Endothelial cell of umbilical vein (primary cell): ENCODE results near the gene PIMREG. TPM values are rescaled to one million over a fixed set of nuclear protein-coding genes. Genes with fewer than 3 reads are reported as not detected.

ENCODE experiments used
- BruUV-seq: library from RNA; stranded (reverse); fragments of 400-500 nt; replicated peaks from 2 replicates; lab custom pipeline; 2021; lab: Mats Ljungman, UMichigan
- CTCF ChIA-PET: fragments of 300-600, 350-600 bp; sonication (Branson Sonifier 250); formaldehyde crosslinking; loops from one replicate; lab custom pipeline; 2021; ENCODE audit warnings: antibody characterized with exemption, inconsistent platforms; lab: Charles Lee
- POLR2A ChIA-PET: fragments of 300-600, 350-600 bp; sonication (Branson Sonifier 250); formaldehyde crosslinking; loops from one replicate; lab custom pipeline; 2021; ENCODE audit warnings: antibody characterized with exemption, inconsistent platforms; lab: Charles Lee
- DNase-seq: peaks from one replicate; pipeline ENCODE4 v3.0.0-alpha.2; 2011; ENCODE audit warnings: low read depth, low spot score
- FAIRE-seq: peaks from 2 replicates; lab custom pipeline; 2011; peaks lifted over from hg19 to GRCh38; lab: Jason Lieb, UNC
- H2AFZ ChIP-seq: 2 replicates; pipeline ENCODE4 v1.6.0; 2012; ENCODE audit warnings: low read depth, low read length, control low read depth, inconsistent platforms
- H3K27ac ChIP-seq: 2 replicates; pipeline ENCODE4 v1.5.1; 2011; ENCODE audit warnings: low read depth, mild to moderate bottlenecking, control low read depth, low read length, moderate library complexity; ENCODE audit not compliant: insufficient read depth
- H3K27me3 ChIP-seq, 2 experiments: 2 replicates each; pipeline versions ENCODE4 v1.6.0 to v1.6.1; 2011; ENCODE audit warnings: low read length in 2 of 2, mixed read lengths in 1 of 2; ENCODE audit not compliant: control insufficient read depth in 2 of 2, insufficient read depth in 2 of 2
- H3K36me3 ChIP-seq, 2 experiments: 2 replicates in 1 of 2; 3 replicates in 1 of 2; pipeline ENCODE4 v1.5.1; 2011; ENCODE audit warnings: low read length in 2 of 2, mild to moderate bottlenecking in 1 of 2, moderate library complexity in 1 of 2; ENCODE audit not compliant: control insufficient read depth in 2 of 2, insufficient read depth in 2 of 2; ENCODE audit errors: extremely low read depth in 1 of 2
- H3K4me1 ChIP-seq: 3 replicates; pipeline ENCODE4 v1.5.1; 2011; ENCODE audit warnings: mild to moderate bottlenecking, low read length; ENCODE audit not compliant: control insufficient read depth, insufficient read depth; ENCODE audit errors: extremely low read depth
- H3K4me2 ChIP-seq: 2 replicates; pipeline ENCODE4 v1.6.1; 2011; ENCODE audit warnings: low read length, control low read depth, mixed read lengths; ENCODE audit not compliant: insufficient read depth
- H3K4me3 ChIP-seq, 3 experiments: fragments of 200-600 bp in 1 of 3; sonication (generic), shearing (Covaris generic) in 1 of 3; replicated peaks in 1 of 3; 2 replicates each; pipeline ENCODE4 v1.5.1; 2011 to 2016; ENCODE audit warnings: control low read depth in 3 of 3, low read length in 3 of 3, mild to moderate bottlenecking in 2 of 3, inconsistent platforms in 1 of 3, low read depth in 1 of 3, moderate library complexity in 1 of 3; ENCODE audit not compliant: insufficient read depth in 1 of 3
- H3K79me2 ChIP-seq: 2 replicates; pipeline ENCODE4 v1.6.0; 2012; ENCODE audit warnings: low read length, inconsistent platforms; ENCODE audit not compliant: control insufficient read depth, insufficient read depth
- H3K9ac ChIP-seq: replicated peaks from 2 replicates; pipeline ENCODE3; 2011; ENCODE audit warnings: low read length, control low read depth; ENCODE audit not compliant: insufficient read depth; ENCODE audit errors: extremely low read depth
- H3K9me1 ChIP-seq: replicated peaks from 3 replicates; pipeline ENCODE4 v1.6.0; 2011; ENCODE audit warnings: mild to moderate bottlenecking, low read length; ENCODE audit not compliant: control insufficient read depth, insufficient read depth; ENCODE audit errors: extremely low read depth
- H3K9me3 ChIP-seq: replicated peaks from 2 replicates; pipeline ENCODE4 v1.5.1; 2012; ENCODE audit warnings: low read length, inconsistent platforms; ENCODE audit not compliant: control insufficient read depth, insufficient read depth
- H4K20me1 ChIP-seq: replicated peaks from 2 replicates; pipeline ENCODE3; 2011; ENCODE audit warnings: mild to moderate bottlenecking, low read length; ENCODE audit not compliant: control insufficient read depth, insufficient read depth; ENCODE audit errors: extremely low read depth
- EZH2 ChIP-seq: IDR thresholded peaks from 2 replicates; pipeline ENCODE4 v1.6.1; 2012; ENCODE audit warnings: borderline replicate concordance, low read depth, mild to moderate bottlenecking, moderate library complexity, low read length, inconsistent platforms; ENCODE audit not compliant: severe bottlenecking
- FOS ChIP-seq: IDR thresholded peaks from 2 replicates; pipeline ENCODE4 v1.6.1; 2011; ENCODE audit warnings: mild to moderate bottlenecking, low read length, moderate library complexity, borderline replicate concordance; ENCODE audit not compliant: insufficient read depth
- GATA2 ChIP-seq: IDR thresholded peaks from 2 replicates; pipeline ENCODE4 v1.7.0; 2011; ENCODE audit warnings: low read depth, mild to moderate bottlenecking, moderate library complexity, mixed read lengths, low read length; ENCODE audit not compliant: insufficient read length, insufficient read depth
- JUN ChIP-seq: IDR thresholded peaks from 2 replicates; pipeline ENCODE4 v1.6.1; 2011; ENCODE audit warnings: borderline replicate concordance, low read depth; ENCODE audit not compliant: insufficient read length, insufficient read depth
- MAX ChIP-seq: IDR thresholded peaks from 2 replicates; pipeline ENCODE4 v1.6.1; 2011; ENCODE audit not compliant: insufficient read depth, insufficient read length
- MYC ChIP-seq: IDR thresholded peaks from one replicate; pipeline ENCODE4 v1.6.1; 2011; ENCODE audit warnings: mild to moderate bottlenecking, low read depth, low read length
- POLR2A ChIP-seq: IDR thresholded peaks from 2 replicates; pipeline ENCODE4 v1.6.1; 2012; ENCODE audit warnings: low read depth, mild to moderate bottlenecking, control low read depth, low read length
- POLR2AphosphoS5 ChIP-seq: IDR thresholded peaks from 2 replicates; pipeline ENCODE4 v1.6.1; 2012; ENCODE audit warnings: low read depth, mild to moderate bottlenecking, control low read depth, low read length, moderate library complexity; ENCODE audit not compliant: insufficient read depth
- dilution Hi-C: fragments of 300-500 bp; cut with MboI; formaldehyde crosslinking; loops from one replicate; pipeline ENCODE4 v1.15.0; 2019; ENCODE audit warnings: low sequenced_read_pairs; ENCODE audit not compliant: extremely low pct_ligation_motif_present
- intact Hi-C: fragments of 100-400 bp; cut with micrococcal nuclease; formaldehyde crosslinking; loops from one replicate; pipeline ENCODE4 v1.10.0; 2022
- polyA plus RNA-seq, 4 experiments: library from polyadenylated mRNA; depleted of rRNA in 3 of 4; stranded (reverse) in 3 of 4; unstranded in 1 of 4; fragments of >200 nt; gene quantifications; 2 replicates each; pipeline versions ENCODE4 v1.2.1 to v1.2.3, GENCODE V29; 2011 to 2012; ENCODE audit warnings: missing spikeins in 1 of 4
- total RNA-seq: library from RNA; stranded (reverse); gene quantifications from 2 replicates; pipeline ENCODE4 v1.2.3, GENCODE V29; 2021
- TF ChIP-seq, protein P1 (sequence below), 2 donors: IDR thresholded peaks; 1 replicate in 1 of 2; 2 replicates in 1 of 2; pipeline ENCODE4 v1.5.1; 2011; ENCODE audit warnings: low read length in 2 of 2, mild to moderate bottlenecking in 2 of 2, moderate library complexity in 2 of 2, control low read depth in 1 of 2, inconsistent platforms in 1 of 2, low read depth in 1 of 2; ENCODE audit not compliant: insufficient read depth in 1 of 2; ENCODE audit errors: extremely low read depth in 1 of 2

PIMREG gene
- total and polyA plus RNA-seq, 2 donors (not counting 3 experiments of a cell fraction or from before 2014, with no cell fraction given) = 26.3 to 37.7 TPM

- no TSS peak for BruUV-seq
- H3K9me1 ChIP-seq = no peaks in the 10 kb centered on the region
- peaks cover 0 to 3% of the 10 kb centered on the region in 2 experiments for H3K27me3 ChIP-seq
- intact Hi-C loops (no loop called here), dilution Hi-C loops (no loop called here)
- no peak overlapping the region for H3K27ac ChIP-seq
- no peak overlapping the region for H3K9ac ChIP-seq
- TF ChIP-seq EZH2 = peak; percentile 32
- TF ChIP-seq GATA2 = no peak
- H3K36me3 ChIP-seq = no peaks in the 10 kb centered on the region
- peak overlapping the region; percentile 10 for H3K4me2 ChIP-seq
- CTCF ChIA-PET = interaction anchor here (1.2 to 1.9 kb wide), 2 partner anchors 18 to 20 kb away, joined by 4 to 6 read pairs; no protein-coding TSS in a partner anchor
- H3K9me3 ChIP-seq = no peaks in the 10 kb centered on the region
- POLR2A ChIA-PET = no interaction called here
- H2AFZ ChIP-seq = peak overlapping the region; percentile 21
- no peak for FAIRE-seq
- H3K79me2 ChIP-seq = no peaks in the 10 kb centered on the region
- H3K4me1 ChIP-seq = peaks cover 20% of the 10 kb centered on the region
- DNase-seq = no peak
- no peaks in the 10 kb centered on the region for H4K20me1 ChIP-seq
- H3K4me3 ChIP-seq = no peak overlapping the region
Observed at GRCh38 chr17:6455321-6455705, 11.1 kb downstream of the PIMREG start.

- Histone ChIP-seq H3K4me1 (peaks cover 16% of the 10 kb centered on the region), H3K9me3 (no peaks in the 10 kb centered on the region), H3K36me3 (no peaks in the 10 kb centered on the region), H3K9me1 (no peaks in the 10 kb centered on the region), H4K20me1 (no peaks in the 10 kb centered on the region), H3K4me3 (no peak overlapping the region), H3K27me3 (peaks cover 0 to 3% of the 10 kb centered on the region in 2 experiments), H2AFZ (no peak overlapping the region), H3K9ac (no peak overlapping the region), H3K27ac (no peak overlapping the region), H3K4me2 (no peak overlapping the region), H3K79me2 (no peaks in the 10 kb centered on the region)
- ChIA-PET POLR2A (no interaction called here), CTCF (interaction anchor here (1.0 kb wide), 1 partner anchor 15 kb away, joined by 3 read pairs; no protein-coding TSS in a partner anchor)
- dilution Hi-C loops = no loop called here
- FAIRE-seq (no peak), DNase-seq (no peak)
- intact Hi-C loops = no loop called here
- no peak for TF ChIP-seq MYC
- no peak for TF ChIP-seq POLR2AphosphoS5
- no peak for TF ChIP-seq MAX
- TF ChIP-seq GATA2 = no peak
- TF ChIP-seq, protein P1, sequence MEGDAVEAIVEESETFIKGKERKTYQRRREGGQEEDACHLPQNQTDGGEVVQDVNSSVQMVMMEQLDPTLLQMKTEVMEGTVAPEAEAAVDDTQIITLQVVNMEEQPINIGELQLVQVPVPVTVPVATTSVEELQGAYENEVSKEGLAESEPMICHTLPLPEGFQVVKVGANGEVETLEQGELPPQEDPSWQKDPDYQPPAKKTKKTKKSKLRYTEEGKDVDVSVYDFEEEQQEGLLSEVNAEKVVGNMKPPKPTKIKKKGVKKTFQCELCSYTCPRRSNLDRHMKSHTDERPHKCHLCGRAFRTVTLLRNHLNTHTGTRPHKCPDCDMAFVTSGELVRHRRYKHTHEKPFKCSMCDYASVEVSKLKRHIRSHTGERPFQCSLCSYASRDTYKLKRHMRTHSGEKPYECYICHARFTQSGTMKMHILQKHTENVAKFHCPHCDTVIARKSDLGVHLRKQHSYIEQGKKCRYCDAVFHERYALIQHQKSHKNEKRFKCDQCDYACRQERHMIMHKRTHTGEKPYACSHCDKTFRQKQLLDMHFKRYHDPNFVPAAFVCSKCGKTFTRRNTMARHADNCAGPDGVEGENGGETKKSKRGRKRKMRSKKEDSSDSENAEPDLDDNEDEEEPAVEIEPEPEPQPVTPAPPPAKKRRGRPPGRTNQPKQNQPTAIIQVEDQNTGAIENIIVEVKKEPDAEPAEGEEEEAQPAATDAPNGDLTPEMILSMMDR (IDR thresholded peaks at IDR 0.05; ENCODE audit: extremely low read depth in 1 of 2, insufficient read depth in 1 of 2, low read depth in 1 of 2, low read length in 2 of 2) = no peak
- no peak for TF ChIP-seq FOS
- no peak for TF ChIP-seq JUN
- no peak for TF ChIP-seq POLR2A
- no peak for TF ChIP-seq EZH2
- no TSS peak for BruUV-seq
Observed at GRCh38 chr17:6456321-6456720, 12.1 kb downstream of the PIMREG start.
